Astrocyte of the cerebellum (primary cell): ENCODE data around the gene PDK4.

Source experiments
- DNase-seq: peaks from one replicate; pipeline ENCODE4 v3.0.0-alpha.2; 2011; ENCODE audit warnings: low read depth
- H3K4me3 ChIP-seq: 2 replicates; pipeline ENCODE4 v1.5.1; 2011; ENCODE audit warnings: mild to moderate bottlenecking, low read depth, low read length, moderate library complexity
- in situ Hi-C: cut with HindIII; loops from 2 replicates; pipeline ENCODE4 v1.10.0; 2017; ENCODE audit warnings: low sequenced_read_pairs
- TF ChIP-seq, protein P1 (sequence below): IDR thresholded peaks from 2 replicates; pipeline ENCODE4 v1.5.1; 2012; ENCODE audit warnings: low read length, low read depth, moderate library complexity, mild to moderate bottlenecking; ENCODE audit errors: missing control alignments

PDK4 gene

DNA sequence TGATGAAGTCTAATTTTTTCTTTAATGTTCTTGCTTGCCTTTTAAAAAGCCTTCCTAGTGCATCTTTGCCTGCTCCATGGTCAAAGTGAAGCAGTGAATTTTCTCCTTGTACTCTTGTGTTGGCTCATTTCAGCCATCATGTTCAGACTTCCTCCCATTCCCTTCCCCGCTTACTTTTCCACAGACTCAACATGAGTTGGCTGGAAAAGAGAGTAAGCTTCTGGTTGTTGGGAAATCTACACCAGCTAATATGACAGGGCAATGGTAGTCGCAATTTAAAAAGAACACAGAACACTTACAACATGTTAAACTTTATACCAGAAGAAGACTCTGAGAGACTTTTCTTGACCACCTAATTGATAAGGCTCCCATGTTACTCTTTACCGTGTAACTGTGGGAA, 24.3 kb upstream of the PDK4 start:
- TF ChIP-seq, protein P1, sequence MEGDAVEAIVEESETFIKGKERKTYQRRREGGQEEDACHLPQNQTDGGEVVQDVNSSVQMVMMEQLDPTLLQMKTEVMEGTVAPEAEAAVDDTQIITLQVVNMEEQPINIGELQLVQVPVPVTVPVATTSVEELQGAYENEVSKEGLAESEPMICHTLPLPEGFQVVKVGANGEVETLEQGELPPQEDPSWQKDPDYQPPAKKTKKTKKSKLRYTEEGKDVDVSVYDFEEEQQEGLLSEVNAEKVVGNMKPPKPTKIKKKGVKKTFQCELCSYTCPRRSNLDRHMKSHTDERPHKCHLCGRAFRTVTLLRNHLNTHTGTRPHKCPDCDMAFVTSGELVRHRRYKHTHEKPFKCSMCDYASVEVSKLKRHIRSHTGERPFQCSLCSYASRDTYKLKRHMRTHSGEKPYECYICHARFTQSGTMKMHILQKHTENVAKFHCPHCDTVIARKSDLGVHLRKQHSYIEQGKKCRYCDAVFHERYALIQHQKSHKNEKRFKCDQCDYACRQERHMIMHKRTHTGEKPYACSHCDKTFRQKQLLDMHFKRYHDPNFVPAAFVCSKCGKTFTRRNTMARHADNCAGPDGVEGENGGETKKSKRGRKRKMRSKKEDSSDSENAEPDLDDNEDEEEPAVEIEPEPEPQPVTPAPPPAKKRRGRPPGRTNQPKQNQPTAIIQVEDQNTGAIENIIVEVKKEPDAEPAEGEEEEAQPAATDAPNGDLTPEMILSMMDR: no peak
- no peak overlapping the region for H3K4me3 ChIP-seq
- in situ Hi-C loops: no loop called here
- no peak for DNase-seq

DNA sequence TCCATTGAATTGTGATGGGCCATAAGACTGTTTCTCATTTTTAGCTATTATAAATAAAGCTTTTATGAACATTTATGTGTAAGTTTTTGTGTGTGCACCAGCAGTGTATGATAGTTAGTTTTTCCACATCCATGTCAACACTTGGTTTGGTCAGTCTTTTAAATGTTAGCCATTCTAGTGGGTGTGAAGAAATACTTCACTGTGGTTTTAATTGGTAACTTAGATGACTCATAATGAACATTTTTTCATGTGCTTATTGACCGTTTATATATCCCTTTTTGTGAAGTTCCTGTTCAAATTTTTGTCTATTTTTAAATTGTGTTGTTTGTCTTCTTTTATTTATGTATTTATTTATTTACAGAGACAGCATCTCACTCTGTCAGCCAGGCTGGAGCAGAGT, 23.6 kb upstream of the PDK4 start:
- DNase-seq: no peak
- in situ Hi-C loops: no loop called here
- H3K4me3 ChIP-seq: no peak overlapping the region
- TF ChIP-seq, protein P1: no peak

DNA sequence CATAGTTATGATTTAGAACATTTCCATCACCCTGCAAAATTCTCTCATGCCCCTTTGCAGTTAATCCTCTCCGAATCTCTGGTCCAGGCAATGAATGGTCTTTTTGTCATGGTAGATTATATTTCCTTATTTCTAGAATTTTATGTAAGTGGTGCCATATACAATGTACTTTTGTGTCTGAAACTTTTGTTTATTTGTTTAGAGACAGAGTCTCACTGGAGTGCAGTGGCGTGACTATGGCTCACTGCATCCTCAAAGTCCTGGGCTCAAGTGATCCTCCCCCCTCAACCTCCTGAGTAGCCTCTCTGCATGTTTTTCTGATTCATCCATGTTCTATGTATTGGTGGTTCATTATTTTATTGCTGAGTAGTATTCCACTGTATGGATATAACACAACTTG, 23.2 kb upstream of the PDK4 start:
- in situ Hi-C loops: no loop called here
- no peak overlapping the region for H3K4me3 ChIP-seq
- DNase-seq: no peak
- TF ChIP-seq, protein P1: no peak

DNA sequence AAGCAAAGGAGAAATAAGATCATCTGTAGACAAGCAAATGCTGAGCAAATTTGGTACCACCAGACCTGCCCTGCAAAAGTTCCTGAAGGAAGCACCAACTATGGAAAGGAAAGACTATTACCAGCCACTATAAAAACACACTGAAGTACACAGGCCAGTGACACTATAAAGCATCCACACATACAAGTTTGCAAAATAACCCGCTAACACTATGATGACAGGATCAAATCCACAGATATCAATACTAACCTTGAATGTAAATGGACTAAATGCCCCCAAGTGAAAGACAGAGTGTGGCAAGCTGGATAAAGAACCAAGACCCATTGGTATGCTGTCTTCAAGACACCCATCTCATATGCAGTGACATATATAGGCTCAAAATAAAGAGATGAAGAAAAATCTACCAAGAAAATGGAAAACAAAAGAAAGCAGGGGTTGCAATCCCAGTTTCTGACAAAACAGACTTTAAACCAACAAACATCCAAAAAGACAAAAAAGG, 18.2 kb upstream of the PDK4 start:
- TF ChIP-seq, protein P1: no peak
- no peak for DNase-seq
- in situ Hi-C loops: no loop called here
- H3K4me3 ChIP-seq: no peak overlapping the region

DNA sequence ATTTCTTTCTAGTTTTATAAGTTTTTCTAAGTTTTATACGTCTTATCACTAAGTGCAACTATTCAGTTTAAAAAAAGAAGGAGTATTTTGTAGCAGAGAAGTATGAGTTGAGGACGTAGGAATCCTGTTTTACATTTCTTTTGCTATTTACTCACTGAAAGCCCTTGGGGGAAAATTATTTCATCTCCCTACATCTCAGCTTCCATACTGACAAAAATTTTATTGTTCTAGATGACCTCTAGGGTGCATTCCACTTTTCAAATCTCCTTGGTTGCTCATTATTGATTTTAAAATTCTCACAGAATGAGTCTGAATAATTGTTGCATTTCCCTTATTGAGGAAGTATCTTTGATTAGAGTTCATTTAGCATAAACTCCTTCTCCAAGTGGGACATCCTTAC, 14.9 kb upstream of the PDK4 start:
- in situ Hi-C loops: no loop called here

DNA sequence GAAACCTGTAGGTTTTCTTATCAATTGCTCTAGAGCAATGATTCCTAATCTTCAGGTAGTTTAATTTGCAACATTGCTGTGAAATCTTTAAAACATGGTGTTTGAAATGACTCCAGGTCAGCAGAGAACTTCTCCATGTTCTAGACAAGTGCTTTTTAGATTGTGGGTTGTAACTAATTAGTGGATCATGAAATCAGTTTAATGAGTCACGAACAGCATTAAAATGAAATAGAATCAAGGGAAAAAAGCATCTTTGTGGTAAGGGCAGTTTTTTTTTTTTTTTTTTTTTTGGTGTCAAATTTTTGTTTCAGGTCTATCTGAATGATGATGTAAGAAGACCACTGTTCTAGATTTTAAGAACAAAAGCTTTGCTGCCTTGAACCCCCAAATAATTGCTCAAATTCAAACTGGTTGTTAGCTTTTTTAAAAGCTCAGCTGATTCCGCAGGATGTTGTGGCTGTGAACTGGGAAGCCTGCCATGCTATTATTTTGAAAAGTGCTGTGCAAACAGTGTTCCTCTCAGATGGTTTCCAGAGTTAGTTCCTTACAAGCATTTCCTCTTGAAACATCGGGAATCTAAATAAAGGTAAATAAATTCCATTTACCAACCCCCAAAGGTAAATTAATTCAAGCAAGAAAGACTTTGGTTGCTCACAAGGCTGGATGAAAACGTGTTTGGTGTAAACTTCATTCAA, 13.1 kb upstream of the PDK4 start:
- no peak for DNase-seq
- in situ Hi-C loops: no loop called here
- TF ChIP-seq, protein P1: no peak
- H3K4me3 ChIP-seq: no peak overlapping the region

More for the DNA sequence above, 14.9 kb upstream of the PDK4 start:
- no peak overlapping the region for H3K4me3 ChIP-seq
- DNase-seq: no peak
- TF ChIP-seq, protein P1: no peak
